ENCODE measurements around the gene ZBTB5. TPM values are rescaled to one million over a fixed set of nuclear protein-coding genes. Genes with fewer than 3 reads are reported as not detected.

Gene ZBTB5
- total and polyA plus RNA-seq, 2 donors (not counting 3 experiments of a cell fraction or from before 2014, with no cell fraction given) = 10.0 to 13.7 TPM

- H4K20me1 ChIP-seq (replicated peaks; ENCODE audit: control insufficient read depth, extremely low read depth, insufficient read depth, low read length) = peaks cover 4% of the 10 kb centered on the region
- H3K27me3 ChIP-seq (ENCODE audit: control insufficient read depth in 2 of 2, insufficient read depth in 2 of 2, low read length in 2 of 2) = no peaks in the 10 kb centered on the region
- H3K4me1 ChIP-seq (ENCODE audit: control insufficient read depth, extremely low read depth, insufficient read depth, low read length) = no peaks in the 10 kb centered on the region
- H3K9me3 ChIP-seq (replicated peaks; ENCODE audit: control insufficient read depth, insufficient read depth, low read length) = no peaks in the 10 kb centered on the region
- no peak overlapping the region for H3K4me2 ChIP-seq (ENCODE audit: insufficient read depth, low read length)
- TF ChIP-seq POLR2A (IDR thresholded peaks at IDR 0.05; ENCODE audit: low read depth, low read length) (no peak), FOS (IDR thresholded peaks at IDR 0.05; ENCODE audit: borderline replicate concordance, insufficient read depth, low read length) (no peak), JUN (IDR thresholded peaks at IDR 0.05; ENCODE audit: borderline replicate concordance, insufficient read depth, insufficient read length, low read depth) (no peak), POLR2AphosphoS5 (IDR thresholded peaks at IDR 0.05; ENCODE audit: insufficient read depth, low read depth, low read length) (no peak), MYC (IDR thresholded peaks at IDR 0.05; ENCODE audit: low read depth, low read length) (no peak), EZH2 (IDR thresholded peaks at IDR 0.05; ENCODE audit: borderline replicate concordance, low read depth, low read length, severe bottlenecking) (no peak)
- TF ChIP-seq, protein P1, sequence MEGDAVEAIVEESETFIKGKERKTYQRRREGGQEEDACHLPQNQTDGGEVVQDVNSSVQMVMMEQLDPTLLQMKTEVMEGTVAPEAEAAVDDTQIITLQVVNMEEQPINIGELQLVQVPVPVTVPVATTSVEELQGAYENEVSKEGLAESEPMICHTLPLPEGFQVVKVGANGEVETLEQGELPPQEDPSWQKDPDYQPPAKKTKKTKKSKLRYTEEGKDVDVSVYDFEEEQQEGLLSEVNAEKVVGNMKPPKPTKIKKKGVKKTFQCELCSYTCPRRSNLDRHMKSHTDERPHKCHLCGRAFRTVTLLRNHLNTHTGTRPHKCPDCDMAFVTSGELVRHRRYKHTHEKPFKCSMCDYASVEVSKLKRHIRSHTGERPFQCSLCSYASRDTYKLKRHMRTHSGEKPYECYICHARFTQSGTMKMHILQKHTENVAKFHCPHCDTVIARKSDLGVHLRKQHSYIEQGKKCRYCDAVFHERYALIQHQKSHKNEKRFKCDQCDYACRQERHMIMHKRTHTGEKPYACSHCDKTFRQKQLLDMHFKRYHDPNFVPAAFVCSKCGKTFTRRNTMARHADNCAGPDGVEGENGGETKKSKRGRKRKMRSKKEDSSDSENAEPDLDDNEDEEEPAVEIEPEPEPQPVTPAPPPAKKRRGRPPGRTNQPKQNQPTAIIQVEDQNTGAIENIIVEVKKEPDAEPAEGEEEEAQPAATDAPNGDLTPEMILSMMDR (IDR thresholded peaks at IDR 0.05; ENCODE audit: extremely low read depth in 1 of 2, insufficient read depth in 1 of 2, low read depth in 1 of 2, low read length in 2 of 2) = no peak
- peaks cover 25% of the 10 kb centered on the region for H3K79me2 ChIP-seq (ENCODE audit: control insufficient read depth, insufficient read depth, low read length)
- H3K36me3 ChIP-seq (ENCODE audit: control insufficient read depth in 2 of 2, extremely low read depth in 1 of 2, insufficient read depth in 2 of 2, low read length in 2 of 2) = peaks cover 3 to 22% of the 10 kb centered on the region in 2 experiments
- CTCF ChIA-PET = no interaction called here
- intact Hi-C loops (cut with micrococcal nuclease) (no loop called here), dilution Hi-C loops (cut with MboI; ENCODE audit: extremely low pct_ligation_motif_present, low sequenced_read_pairs) (no loop called here)
- H2AFZ ChIP-seq (ENCODE audit: low read depth, low read length) = no peak overlapping the region
- H3K4me3 ChIP-seq (replicated peaks in 1 of 3; ENCODE audit: insufficient read depth in 1 of 3, low read depth in 1 of 3, low read length in 3 of 3) = no peak overlapping the region
- no TSS peak for BruUV-seq (replicated peaks)
- H3K9me1 ChIP-seq (replicated peaks; ENCODE audit: control insufficient read depth, extremely low read depth, insufficient read depth, low read length) = no peaks in the 10 kb centered on the region
- H3K27ac ChIP-seq (ENCODE audit: insufficient read depth, low read depth, low read length) = no peak overlapping the region
- H3K9ac ChIP-seq (replicated peaks; ENCODE audit: extremely low read depth, insufficient read depth, low read length) = no peak overlapping the region
- no peak for FAIRE-seq
- DNase-seq (ENCODE audit: low read depth, low spot score) = no peak
- POLR2A ChIA-PET = no interaction called here
Measured at GRCh38 chr9:37444890-37445289, 20.4 kb downstream of the ZBTB5 start.

GRCh38 chr9:37443566-37443965 lies 21.7 kb downstream of the ZBTB5 start:
- TF ChIP-seq POLR2AphosphoS5 (IDR thresholded peaks at IDR 0.05; ENCODE audit: insufficient read depth, low read depth, low read length) (no peak), EZH2 (IDR thresholded peaks at IDR 0.05; ENCODE audit: borderline replicate concordance, low read depth, low read length, severe bottlenecking) (no peak), GATA2 (IDR thresholded peaks at IDR 0.05; ENCODE audit: insufficient read depth, insufficient read length, low read depth, low read length) (no peak), POLR2A (IDR thresholded peaks at IDR 0.05; ENCODE audit: low read depth, low read length) (no peak), JUN (IDR thresholded peaks at IDR 0.05; ENCODE audit: borderline replicate concordance, insufficient read depth, insufficient read length, low read depth) (no peak), FOS (IDR thresholded peaks at IDR 0.05; ENCODE audit: borderline replicate concordance, insufficient read depth, low read length) (no peak), MYC (IDR thresholded peaks at IDR 0.05; ENCODE audit: low read depth, low read length) (no peak)
- TF ChIP-seq, protein P1 (IDR thresholded peaks at IDR 0.05; ENCODE audit: extremely low read depth in 1 of 2, insufficient read depth in 1 of 2, low read depth in 1 of 2, low read length in 2 of 2) = no peak
- TF ChIP-seq, protein P2, sequence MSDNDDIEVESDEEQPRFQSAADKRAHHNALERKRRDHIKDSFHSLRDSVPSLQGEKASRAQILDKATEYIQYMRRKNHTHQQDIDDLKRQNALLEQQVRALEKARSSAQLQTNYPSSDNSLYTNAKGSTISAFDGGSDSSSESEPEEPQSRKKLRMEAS (IDR thresholded peaks at IDR 0.05; ENCODE audit: insufficient read depth, insufficient read length) = no peak

More at GRCh38 chr9:37443566-37443965, 21.7 kb downstream of the ZBTB5 start:
- no peak overlapping the region for H2AFZ ChIP-seq (ENCODE audit: low read depth, low read length)
- no peaks in the 10 kb centered on the region for H3K27me3 ChIP-seq (ENCODE audit: control insufficient read depth in 2 of 2, insufficient read depth in 2 of 2, low read length in 2 of 2)
- H4K20me1 ChIP-seq (replicated peaks; ENCODE audit: control insufficient read depth, extremely low read depth, insufficient read depth, low read length) = peaks cover 4% of the 10 kb centered on the region
- CTCF ChIA-PET = no interaction called here
- intact Hi-C loops (cut with micrococcal nuclease) (no loop called here), dilution Hi-C loops (cut with MboI; ENCODE audit: extremely low pct_ligation_motif_present, low sequenced_read_pairs) (no loop called here)
- H3K4me2 ChIP-seq (ENCODE audit: insufficient read depth, low read length) = no peak overlapping the region
- H3K36me3 ChIP-seq (ENCODE audit: control insufficient read depth in 2 of 2, extremely low read depth in 1 of 2, insufficient read depth in 2 of 2, low read length in 2 of 2) = peaks cover 3 to 21% of the 10 kb centered on the region in 2 experiments
- no peaks in the 10 kb centered on the region for H3K4me1 ChIP-seq (ENCODE audit: control insufficient read depth, extremely low read depth, insufficient read depth, low read length)
- no peaks in the 10 kb centered on the region for H3K9me3 ChIP-seq (replicated peaks; ENCODE audit: control insufficient read depth, insufficient read depth, low read length)
- H3K9me1 ChIP-seq (replicated peaks; ENCODE audit: control insufficient read depth, extremely low read depth, insufficient read depth, low read length) = no peaks in the 10 kb centered on the region
- DNase-seq (ENCODE audit: low read depth, low spot score) = no peak
- no TSS peak for BruUV-seq (replicated peaks)
- no peak for FAIRE-seq
- no peak overlapping the region for H3K4me3 ChIP-seq (replicated peaks in 1 of 3; ENCODE audit: insufficient read depth in 1 of 3, low read depth in 1 of 3, low read length in 3 of 3)
- H3K79me2 ChIP-seq (ENCODE audit: control insufficient read depth, insufficient read depth, low read length) = peaks cover 20% of the 10 kb centered on the region
- no peak overlapping the region for H3K27ac ChIP-seq (ENCODE audit: insufficient read depth, low read depth, low read length)
- POLR2A ChIA-PET = no interaction called here
- H3K9ac ChIP-seq (replicated peaks; ENCODE audit: extremely low read depth, insufficient read depth, low read length) = no peak overlapping the region

Data from endothelial cell of umbilical vein (primary cell).